ENCODE data around the gene EEF2. TPM values are rescaled to one million over a fixed set of nuclear protein-coding genes. Genes with fewer than 3 reads are reported as not detected.
A peak's percentile ranks its signal among the peaks of the same experiment; 100 is the strongest.

Gene EEF2
- total RNA-seq, 1 experiment from 2014 or later: 2,701 TPM

DNA sequence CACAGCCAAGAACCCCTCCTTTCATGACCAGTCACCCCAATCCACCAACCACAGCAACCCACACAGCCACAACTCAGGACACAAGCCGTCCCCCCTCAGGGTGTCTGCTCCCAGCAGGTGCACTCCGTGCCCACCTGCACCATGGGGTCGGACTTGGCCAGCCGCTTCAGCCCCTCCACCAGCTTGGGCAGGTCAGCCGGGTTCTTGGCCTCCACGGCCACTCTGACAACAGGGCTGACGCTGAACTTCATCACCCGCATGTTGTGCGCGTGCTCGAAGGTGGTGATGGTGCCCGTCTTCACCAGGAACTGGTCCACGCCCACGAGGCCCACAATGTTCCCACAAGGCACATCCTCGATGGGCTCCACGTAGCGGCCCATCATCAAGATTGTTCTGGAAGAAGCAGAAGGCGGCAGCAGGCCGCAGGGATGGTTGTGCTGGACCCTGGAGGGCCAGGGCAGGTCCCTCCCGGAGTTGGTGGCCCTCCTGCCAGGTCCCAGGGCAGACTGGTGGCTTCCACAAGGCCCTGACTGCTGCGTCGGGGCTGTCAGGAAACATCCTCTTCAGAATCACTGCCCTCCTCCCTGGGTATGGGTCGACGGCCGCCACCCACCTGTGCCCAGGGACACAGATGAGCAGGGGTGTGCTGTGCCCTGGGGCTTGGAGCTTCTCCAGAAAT lies 5.5 kb downstream of the EEF2 start:
- CTCF ChIA-PET: no interaction called here
- Histone ChIP-seq H3K4me1 (ENCODE audit: insufficient read depth, low read length, poor library complexity, severe bottlenecking) (peaks cover 26% of the 10 kb centered on the region), H3K4me3 (ENCODE audit: low read depth, low read length, poor library complexity, severe bottlenecking) (no peak overlapping the region), H3K9me3 (ENCODE audit: low read depth, low read length, poor library complexity, severe bottlenecking) (no peaks in the 10 kb centered on the region), H3K27me3 (replicated peaks; ENCODE audit: insufficient read depth, low read depth, low read length, poor library complexity) (no peaks in the 10 kb centered on the region), H3K27ac (ENCODE audit: low read depth, low read length, poor library complexity, severe bottlenecking) (no peak overlapping the region), H3K36me3 (ENCODE audit: insufficient read depth, low read length, poor library complexity, severe bottlenecking) (peaks cover 99% of the 10 kb centered on the region)
- BruUV-seq (replicated peaks): no TSS peak
- DNase-seq (ENCODE audit: low spot score): no peak
- POLR2A ChIA-PET (ENCODE audit: low non-redundant PET): no interaction called here
- no peak for TF ChIP-seq EZH2 (IDR thresholded peaks at IDR 0.05; ENCODE audit: borderline replicate concordance, low read depth, low read length, poor library complexity, severe bottlenecking)
- TF ChIP-seq, protein P1, sequence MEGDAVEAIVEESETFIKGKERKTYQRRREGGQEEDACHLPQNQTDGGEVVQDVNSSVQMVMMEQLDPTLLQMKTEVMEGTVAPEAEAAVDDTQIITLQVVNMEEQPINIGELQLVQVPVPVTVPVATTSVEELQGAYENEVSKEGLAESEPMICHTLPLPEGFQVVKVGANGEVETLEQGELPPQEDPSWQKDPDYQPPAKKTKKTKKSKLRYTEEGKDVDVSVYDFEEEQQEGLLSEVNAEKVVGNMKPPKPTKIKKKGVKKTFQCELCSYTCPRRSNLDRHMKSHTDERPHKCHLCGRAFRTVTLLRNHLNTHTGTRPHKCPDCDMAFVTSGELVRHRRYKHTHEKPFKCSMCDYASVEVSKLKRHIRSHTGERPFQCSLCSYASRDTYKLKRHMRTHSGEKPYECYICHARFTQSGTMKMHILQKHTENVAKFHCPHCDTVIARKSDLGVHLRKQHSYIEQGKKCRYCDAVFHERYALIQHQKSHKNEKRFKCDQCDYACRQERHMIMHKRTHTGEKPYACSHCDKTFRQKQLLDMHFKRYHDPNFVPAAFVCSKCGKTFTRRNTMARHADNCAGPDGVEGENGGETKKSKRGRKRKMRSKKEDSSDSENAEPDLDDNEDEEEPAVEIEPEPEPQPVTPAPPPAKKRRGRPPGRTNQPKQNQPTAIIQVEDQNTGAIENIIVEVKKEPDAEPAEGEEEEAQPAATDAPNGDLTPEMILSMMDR (conservative IDR thresholded peaks at IDR 0.05; ENCODE audit: low read depth, low read length): no peak
- intact Hi-C loops (cut with micrococcal nuclease; ENCODE audit: unreplicated experiment): no loop called here

DNA sequence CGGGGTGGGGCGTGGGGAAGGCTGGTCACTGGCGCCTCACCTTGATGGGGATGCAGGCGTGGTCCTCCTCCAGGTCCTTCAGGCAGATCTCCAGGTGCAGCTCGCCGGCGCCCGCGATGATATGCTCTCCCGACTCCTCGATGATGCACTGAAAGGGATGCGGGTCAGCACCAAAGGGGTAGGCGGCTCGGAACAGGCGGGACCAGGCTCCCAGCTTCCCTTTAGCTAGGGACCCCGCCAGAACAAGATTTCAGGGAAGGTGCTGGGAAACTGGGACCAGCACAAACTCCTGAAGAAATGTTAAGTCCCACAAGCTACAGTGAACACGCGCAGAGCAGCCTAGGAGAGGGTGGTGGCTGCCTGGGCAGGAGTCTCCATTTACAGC lies 6.0 kb downstream of the EEF2 start:
- Histone ChIP-seq H3K4me3 (ENCODE audit: low read depth, low read length, poor library complexity, severe bottlenecking) (no peak overlapping the region), H3K27me3 (replicated peaks; ENCODE audit: insufficient read depth, low read depth, low read length, poor library complexity) (no peaks in the 10 kb centered on the region), H3K36me3 (ENCODE audit: insufficient read depth, low read length, poor library complexity, severe bottlenecking) (peaks cover 94% of the 10 kb centered on the region), H3K9me3 (ENCODE audit: low read depth, low read length, poor library complexity, severe bottlenecking) (no peaks in the 10 kb centered on the region), H3K4me1 (ENCODE audit: insufficient read depth, low read length, poor library complexity, severe bottlenecking) (peaks cover 26% of the 10 kb centered on the region), H3K27ac (ENCODE audit: low read depth, low read length, poor library complexity, severe bottlenecking) (peak overlapping the region; percentile 7)
- intact Hi-C loops (cut with micrococcal nuclease; ENCODE audit: unreplicated experiment): no loop called here
- DNase-seq (ENCODE audit: low spot score): no peak
- BruUV-seq (replicated peaks): no TSS peak
- CTCF ChIA-PET: no interaction called here
- no peak for TF ChIP-seq EZH2 (IDR thresholded peaks at IDR 0.05; ENCODE audit: borderline replicate concordance, low read depth, low read length, poor library complexity, severe bottlenecking)
- TF ChIP-seq, protein P1 (conservative IDR thresholded peaks at IDR 0.05; ENCODE audit: low read depth, low read length): no peak
- POLR2A ChIA-PET (ENCODE audit: low non-redundant PET): interaction anchor here (1.3 kb wide), 1 partner anchor 10 kb away, joined by 4 read pairs; no protein-coding TSS in a partner anchor

DNA sequence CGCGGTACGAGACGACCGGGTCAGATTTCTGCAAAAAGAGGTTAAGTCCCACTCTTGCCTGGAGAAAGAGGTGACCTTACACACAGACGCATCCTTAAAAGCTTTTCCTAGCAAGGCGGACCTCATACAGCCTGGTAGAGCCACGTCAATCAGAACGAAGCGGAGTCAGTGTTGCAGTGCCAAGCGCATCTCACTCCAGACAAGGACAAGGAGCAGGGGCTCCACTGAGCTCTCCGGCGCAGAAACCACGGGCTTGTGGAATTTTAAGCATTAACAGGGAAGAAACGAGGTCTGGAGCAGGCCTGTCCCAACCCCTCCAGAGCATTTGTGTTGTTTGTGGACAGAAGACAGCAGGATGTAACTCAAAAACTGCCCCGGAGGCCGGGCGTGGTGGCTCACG lies 7.1 kb downstream of the EEF2 start:
- H3K4me3 ChIP-seq (ENCODE audit: low read depth, low read length, poor library complexity, severe bottlenecking): no peak overlapping the region
- H3K27me3 ChIP-seq (replicated peaks; ENCODE audit: insufficient read depth, low read depth, low read length, poor library complexity): no peaks in the 10 kb centered on the region
- H3K27ac ChIP-seq (ENCODE audit: low read depth, low read length, poor library complexity, severe bottlenecking): no peak overlapping the region
- no TSS peak for BruUV-seq (replicated peaks)
- ChIA-PET POLR2A (ENCODE audit: low non-redundant PET) (interaction anchor here (0.5 to 1.3 kb wide), 3 partner anchors 9 to 1065 kb away, joined by 4 to 16 read pairs (median 4); no protein-coding TSS in a partner anchor), CTCF (no interaction called here)
- intact Hi-C loops (cut with micrococcal nuclease; ENCODE audit: unreplicated experiment): no loop called here
- TF ChIP-seq EZH2 (IDR thresholded peaks at IDR 0.05; ENCODE audit: borderline replicate concordance, low read depth, low read length, poor library complexity, severe bottlenecking): no peak
- TF ChIP-seq, protein P1 (conservative IDR thresholded peaks at IDR 0.05; ENCODE audit: low read depth, low read length): no peak
- peaks cover 82% of the 10 kb centered on the region for H3K36me3 ChIP-seq (ENCODE audit: insufficient read depth, low read length, poor library complexity, severe bottlenecking)
- no peak for DNase-seq (ENCODE audit: low spot score)
- peaks cover 16% of the 10 kb centered on the region for H3K4me1 ChIP-seq (ENCODE audit: insufficient read depth, low read length, poor library complexity, severe bottlenecking)
- H3K9me3 ChIP-seq (ENCODE audit: low read depth, low read length, poor library complexity, severe bottlenecking): no peaks in the 10 kb centered on the region

Measured in A673 (cell line).